Neural cell (in vitro differentiated cells): ENCODE measurements around the gene EXOC3L2. TPM values are rescaled to one million over a fixed set of nuclear protein-coding genes. Genes with fewer than 3 reads are reported as not detected.

ENCODE experiments used
- H2AFZ ChIP-seq: fragments of 200-600, 300-800 bp; sonication (generic), shearing (Covaris generic); 2 replicates; pipeline ENCODE4 v1.6.0; 2014; ENCODE audit warnings: low read depth, mild to moderate bottlenecking, antibody characterized with exemption, low read length, moderate library complexity
- H3F3A ChIP-seq: fragments of 200-600 bp; shearing (Covaris generic); 2 replicates; pipeline ENCODE4 v1.6.1; 2016; ENCODE audit warnings: mild to moderate bottlenecking, moderate library complexity, mixed read lengths, antibody characterized with exemption, low read length; ENCODE audit not compliant: insufficient read depth, poor library complexity, severe bottlenecking
- H3K27ac ChIP-seq: fragments of 200-600, 300-800 bp; sonication (generic), shearing (Covaris generic); 2 replicates; pipeline ENCODE4 v1.5.1; 2014; ENCODE audit warnings: mild to moderate bottlenecking, low read length, moderate library complexity
- H3K27me3 ChIP-seq: fragments of 300-800, 200-600 bp; sonication (generic), shearing (Covaris generic); 2 replicates; pipeline ENCODE4 v1.6.0; 2014; ENCODE audit warnings: mild to moderate bottlenecking, low read depth, low read length, moderate library complexity; ENCODE audit not compliant: insufficient read depth
- H3K36me3 ChIP-seq: fragments of 300-800, 200-600 bp; sonication (generic), shearing (Covaris generic); 2 replicates; pipeline ENCODE4 v1.5.1; 2014; ENCODE audit warnings: mild to moderate bottlenecking, antibody characterized with exemption, low read length, moderate library complexity; ENCODE audit not compliant: insufficient read depth
- H3K4me2 ChIP-seq: fragments of 300-800, 200-600 bp; sonication (generic), shearing (Covaris generic); 2 replicates; pipeline ENCODE4 v1.6.0; 2014; ENCODE audit warnings: mild to moderate bottlenecking, low read length
- H3K4me3 ChIP-seq: fragments of 300-800, 200-600 bp; sonication (generic), shearing (Covaris generic); 2 replicates; pipeline ENCODE4 v1.5.1; 2014; ENCODE audit warnings: mild to moderate bottlenecking, low read length, moderate library complexity
- H3K79me2 ChIP-seq: fragments of 200-600 bp; shearing (Covaris generic); replicated peaks from 2 replicates; pipeline ENCODE4 v1.6.0; 2014; ENCODE audit warnings: mild to moderate bottlenecking, low read length, moderate library complexity; ENCODE audit not compliant: insufficient read depth
- H3K9ac ChIP-seq: fragments of 300-800, 200-600 bp; sonication (generic), shearing (Covaris generic); 2 replicates; pipeline ENCODE4 v1.6.1; 2016; ENCODE audit warnings: mild to moderate bottlenecking, low read length, mixed read lengths
- H3K9me2 ChIP-seq: fragments of 200-600 bp; shearing (Covaris generic); 2 replicates; pipeline ENCODE4 v1.6.1; 2016; ENCODE audit warnings: mild to moderate bottlenecking, low read length, mixed read lengths; ENCODE audit not compliant: insufficient read depth
- H3K9me3 ChIP-seq: fragments of 200-600, 300-800 bp; sonication (generic), shearing (Covaris generic); 2 replicates; pipeline ENCODE4 v1.6.1; 2016; ENCODE audit warnings: mild to moderate bottlenecking, mixed run types, low read length, moderate library complexity, mixed read lengths
- H4K20me1 ChIP-seq: fragments of 200-600 bp; shearing (Covaris generic); 2 replicates; pipeline ENCODE4 v1.6.1; 2016; ENCODE audit warnings: mild to moderate bottlenecking, mixed run types; ENCODE audit not compliant: insufficient read depth
- CTCF ChIP-seq: fragments of 450-650 bp; IDR thresholded peaks from 2 replicates; pipeline ENCODE4 v1.5.1; 2014; ENCODE audit warnings: antibody characterized with exemption, mild to moderate bottlenecking, moderate library complexity; ENCODE audit not compliant: poor library complexity, severe bottlenecking
- EP300 ChIP-seq: fragments of 450-650 bp; conservative IDR thresholded peaks from 2 replicates; pipeline ENCODE4 v1.6.1; 2014; ENCODE audit warnings: antibody characterized with exemption, mild to moderate bottlenecking, moderate library complexity; ENCODE audit not compliant: poor library complexity, severe bottlenecking
- EZH2 ChIP-seq: fragments of 200-600, 300-800 bp; shearing (Covaris generic), sonication (generic); IDR thresholded peaks from 2 replicates; pipeline ENCODE4 v1.6.1; 2014; ENCODE audit warnings: antibody characterized with exemption, low read length, borderline replicate concordance, mild to moderate bottlenecking; ENCODE audit not compliant: insufficient read depth, poor library complexity, severe bottlenecking
- MXI1 ChIP-seq: fragments of 450-650 bp; conservative IDR thresholded peaks from 2 replicates; pipeline ENCODE4 v1.6.1; 2014; ENCODE audit warnings: antibody characterized with exemption, mild to moderate bottlenecking; ENCODE audit not compliant: poor library complexity, severe bottlenecking
- POLR2AphosphoS5 ChIP-seq: IDR thresholded peaks from 2 replicates; pipeline ENCODE4 v1.6.1; 2012
- RAD21 ChIP-seq: fragments of 450-650 bp; conservative IDR thresholded peaks from 2 replicates; pipeline ENCODE4 v1.6.1; 2014; ENCODE audit warnings: antibody characterized with exemption, mild to moderate bottlenecking, moderate library complexity
- REST ChIP-seq: IDR thresholded peaks from 2 replicates; pipeline ENCODE4 v1.6.1; 2012; ENCODE audit warnings: borderline replicate concordance
- SMC3 ChIP-seq: fragments of 450-650 bp; conservative IDR thresholded peaks from 2 replicates; pipeline ENCODE4 v1.6.1; 2014; ENCODE audit warnings: antibody characterized with exemption, mild to moderate bottlenecking, moderate library complexity; ENCODE audit not compliant: poor library complexity
- TAF1 ChIP-seq: IDR thresholded peaks from 2 replicates; pipeline ENCODE4 v1.6.1; 2012; ENCODE audit warnings: low read depth
- polyA plus RNA-seq: library from polyadenylated mRNA; depleted of rRNA; stranded (reverse); fragments of >200 nt; gene quantifications from 2 replicates; pipeline ENCODE4 v1.2.3, GENCODE V29; 2014

The EXOC3L2 gene
- polyA plus RNA-seq, 1 donor from 2014 or later: not detected

GRCh38 chr19:45238556-45238955 lies 6.7 kb downstream of the EXOC3L2 start:
- Histone ChIP-seq H3K4me2 (no peak overlapping the region), H3K79me2 (no peaks in the 10 kb centered on the region), H4K20me1 (no peaks in the 10 kb centered on the region), H3K27ac (no peak overlapping the region), H3K27me3 (peaks cover 36% of the 10 kb centered on the region), H3K9me2 (no peaks in the 10 kb centered on the region), H3K9ac (no peak overlapping the region), H2AFZ (no peak overlapping the region), H3K4me3 (no peak overlapping the region), H3K36me3 (no peaks in the 10 kb centered on the region), H3K9me3 (no peaks in the 10 kb centered on the region), H3F3A (no peaks in the 10 kb centered on the region)
- no peak for TF ChIP-seq EZH2
- no peak for TF ChIP-seq EP300
- TF ChIP-seq TAF1: no peak
- TF ChIP-seq POLR2AphosphoS5: no peak
- TF ChIP-seq REST: no peak
- TF ChIP-seq MXI1: no peak
- no peak for TF ChIP-seq SMC3
- TF ChIP-seq RAD21: no peak
- no peak for TF ChIP-seq CTCF

- Histone ChIP-seq H3K4me3 (no peak overlapping the region), H3K4me2 (no peak overlapping the region), H3K27me3 (peaks cover 57% of the 10 kb centered on the region), H2AFZ (no peak overlapping the region), H3K9me3 (no peaks in the 10 kb centered on the region), H3K79me2 (no peaks in the 10 kb centered on the region), H3K9me2 (no peaks in the 10 kb centered on the region), H3K36me3 (no peaks in the 10 kb centered on the region), H3K9ac (no peak overlapping the region), H3K27ac (no peak overlapping the region), H3F3A (no peaks in the 10 kb centered on the region), H4K20me1 (no peaks in the 10 kb centered on the region)
- no peak for TF ChIP-seq SMC3
- no peak for TF ChIP-seq CTCF
- no peak for TF ChIP-seq POLR2AphosphoS5
- TF ChIP-seq TAF1: no peak
- no peak for TF ChIP-seq RAD21
- no peak for TF ChIP-seq MXI1
- TF ChIP-seq REST: no peak
- no peak for TF ChIP-seq EP300
- TF ChIP-seq EZH2: no peak
These were observed 9.7 kb downstream of the EXOC3L2 start for GRCh38 chr19:45235485-45235884.
